Spleen (tissue), 11 donors: ENCODE data around the gene KIF19. TPM values are rescaled to one million over a fixed set of nuclear protein-coding genes. Genes with fewer than 3 reads are reported as not detected.

ENCODE experiments used
- DNase-seq: peaks from one replicate; pipeline ENCODE4 v3.0.0-alpha.2; 2020
- H3K27ac ChIP-seq, 8 donors: fragments of 200-600 bp; sonication (generic) in 7 of 8; 1 replicate in 4 of 8; 2 replicates in 4 of 8; pipeline versions ENCODE4 v1.5.0 to v1.8.0; 2016 to 2021; ENCODE audit warnings: inconsistent platforms in 4 of 8, mild to moderate bottlenecking in 4 of 8, moderate library complexity in 1 of 8
- H3K27me3 ChIP-seq, 7 donors: fragments of 200-600 bp; sonication (generic) in 6 of 7; replicated peaks in 1 of 7; 1 replicate in 4 of 7; 2 replicates in 3 of 7; pipeline versions ENCODE4 v1.5.0 to v1.8.0; 2016 to 2021; ENCODE audit warnings: inconsistent platforms in 3 of 7, mild to moderate bottlenecking in 1 of 7
- H3K36me3 ChIP-seq, 6 donors: fragments of 200-600 bp; sonication (generic) in 5 of 6; 1 replicate in 4 of 6; 2 replicates in 2 of 6; pipeline versions ENCODE4 v1.5.0 to v1.8.0; 2016 to 2021; ENCODE audit warnings: inconsistent platforms in 2 of 6
- H3K4me1 ChIP-seq, 6 donors: fragments of 200-600 bp; sonication (generic) in 5 of 6; 1 replicate in 3 of 6; 2 replicates in 3 of 6; pipeline versions ENCODE4 v1.5.0 to v1.8.0; 2016 to 2021; ENCODE audit warnings: inconsistent platforms in 3 of 6
- H3K4me3 ChIP-seq, 8 donors: fragments of 200-600 bp; sonication (generic) in 7 of 8; 1 replicate in 4 of 8; 2 replicates in 4 of 8; pipeline versions ENCODE4 v1.5.0 to v1.8.0; 2016 to 2021; ENCODE audit warnings: inconsistent platforms in 4 of 8, mild to moderate bottlenecking in 4 of 8, moderate library complexity in 2 of 8
- H3K9me3 ChIP-seq, 8 donors: fragments of 200-600 bp; sonication (generic) in 7 of 8; 1 replicate in 4 of 8; 2 replicates in 4 of 8; pipeline versions ENCODE4 v1.5.0 to v1.8.0; 2016 to 2021; ENCODE audit warnings: inconsistent platforms in 4 of 8
- CTCF ChIP-seq, 11 experiments: fragments of 200-600 bp in 7 of 11; fragments of 450-650 bp in 4 of 11; sonication (generic) in 4 of 11; IDR thresholded peaks in 8 of 11; conservative IDR thresholded peaks in 3 of 11; 1 replicate in 7 of 11; 2 replicates in 4 of 11; pipeline versions ENCODE4 v1.4.0 to v1.8.0; 2016 to 2021; ENCODE audit warnings: antibody characterized with exemption in 11 of 11, inconsistent platforms in 4 of 11, mild to moderate bottlenecking in 1 of 11
- POLR2A ChIP-seq, 3 donors: fragments of 450-650 bp; IDR thresholded peaks; one replicate each; pipeline ENCODE4 v1.5.1; 2017; ENCODE audit warnings: antibody characterized with exemption in 3 of 3, mild to moderate bottlenecking in 1 of 3
- POLR2AphosphoS5 ChIP-seq, 3 donors: sonication (generic); formaldehyde crosslinking; IDR thresholded peaks; one replicate each; pipeline ENCODE4 v1.5.1; 2017; ENCODE audit warnings: antibody characterized with exemption in 3 of 3
- WGBS, 5 donors: extraction: QIAGEN DNeasy Blood & Tissue Kit in 3 of 5; methylation state at CpG; one replicate each; pipeline versions ENCODE4 v1.1.5 to v1.1.7; 2013 to 2018; 5-methylcytosine and 5-hydroxymethylcytosine counted together
- intact Hi-C: fragments of 100-400 bp; cut with DNase I; formaldehyde crosslinking; loops from one replicate; pipeline ENCODE4 v1.15.0; 2023; ENCODE audit warnings: low total_unique reads
- polyA plus RNA-seq, 3 donors: library from polyadenylated mRNA; stranded (reverse); fragments of 200-250 nt; gene quantifications; one replicate each; pipeline ENCODE4 v1.2.1, GENCODE V29; 2013
- total RNA-seq, 7 donors: library from RNA; depleted of rRNA in 3 of 7; stranded (reverse); fragments of >200 nt in 3 of 7; fragmentation: NEBNext Ultra II Directional in 4 of 7; extraction: Animal tissue kit (Norgen Biotek cat#: 25700) in 4 of 7; gene quantifications; one replicate each; pipeline versions ENCODE4 v1.1.0 to v1.2.1, GENCODE V29; 2016 to 2021
- donor health status: healthy with polysubstance abuse.
- donor health status: DM: no; HTN: no; CAD: no; lungs with moderate emphysema.
- donor health status: DM: no; HTN: no; CAD: no.
- donor health status: Bipolar disorder and iron deficiency.
- donor health status: healthy.
- donor health status: DM: no; HTN: no; CAD: no.
- donor health status: DM: yes; HTN: yes; CAD: no.

The KIF19 gene
- total and polyA plus RNA-seq, 10 donors = 5.7 to 48.2 (median 22.6) TPM

DNA sequence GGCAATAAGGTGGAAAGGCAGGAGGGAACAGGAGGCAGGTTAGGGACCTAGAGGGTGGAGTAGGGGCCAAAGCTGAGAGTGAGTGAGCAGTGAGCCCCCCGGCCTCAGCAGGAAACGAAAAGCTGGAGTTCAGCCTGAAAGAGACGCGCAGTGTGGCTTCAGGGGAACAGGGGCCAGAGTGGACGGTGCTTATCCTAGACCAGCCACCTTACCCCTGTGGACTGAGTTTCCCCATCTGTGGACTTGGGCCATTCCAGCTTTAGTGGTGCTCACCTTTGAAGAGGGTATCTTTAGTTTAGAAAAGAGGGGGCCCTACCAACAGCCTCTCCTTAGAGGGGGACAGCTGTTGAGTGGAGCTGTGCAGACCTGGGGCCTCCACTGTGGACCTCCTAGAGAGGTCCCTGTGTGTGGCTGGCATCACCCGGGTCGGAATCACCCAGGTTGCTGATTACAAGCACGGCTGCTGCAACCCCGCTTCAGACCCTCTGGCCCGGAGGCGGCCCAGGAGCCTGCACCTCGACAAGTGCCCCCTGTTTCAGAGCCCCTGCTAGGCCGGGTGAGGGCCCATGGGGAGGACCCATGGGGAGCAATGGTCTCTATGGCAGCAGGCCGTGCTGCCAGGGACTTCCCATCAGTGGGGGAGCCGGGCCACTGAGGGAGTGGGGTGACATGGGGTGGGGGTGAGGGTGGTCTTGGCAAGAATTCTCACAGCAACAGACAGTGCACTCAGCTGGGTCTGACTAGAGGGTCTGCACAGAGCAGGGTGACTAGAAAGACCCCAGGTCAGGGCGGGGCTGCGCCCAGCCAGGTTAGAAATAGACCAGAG lies 43.9 kb downstream of the KIF19 start:
- H3K4me1 ChIP-seq = peaks cover 10 to 20% (median 16%) of the 10 kb centered on the region in 6 donors
- no peak overlapping the region for H3K27ac ChIP-seq
- H3K9me3 ChIP-seq = no peaks in the 10 kb centered on the region
- intact Hi-C loops = loop anchor here (10.0 kb wide), 2 partner anchors 125 to 155 kb away; partner anchors contain the start of gene TTYH2
- no peaks in the 10 kb centered on the region for H3K36me3 ChIP-seq
- TF ChIP-seq POLR2A (IDR thresholded peaks at IDR 0.05) = no peak
- no peak for TF ChIP-seq CTCF (IDR thresholded peaks at IDR 0.05 in 8 of 11, conservative IDR thresholded peaks at IDR 0.05 in 3 of 11)
- TF ChIP-seq POLR2AphosphoS5 (IDR thresholded peaks at IDR 0.05) = no peak
- DNase-seq = no peak
- 84 to 92% (median 86%) methylated on average over 7 to 17 of the region's 17 CpGs for WGBS, 5 donors
- no peak overlapping the region for H3K4me3 ChIP-seq
- peaks cover 0 to 54% (median 0%) of the 10 kb centered on the region in 7 donors for H3K27me3 ChIP-seq

GRCh38 chr17:74371653-74372147 lies 45.7 kb downstream of the KIF19 start:
- no peak overlapping the region for H3K27ac ChIP-seq
- no peak for TF ChIP-seq POLR2AphosphoS5 (IDR thresholded peaks at IDR 0.05)
- no peak for TF ChIP-seq CTCF (IDR thresholded peaks at IDR 0.05 in 8 of 11, conservative IDR thresholded peaks at IDR 0.05 in 3 of 11)
- TF ChIP-seq POLR2A (IDR thresholded peaks at IDR 0.05) = no peak
- DNase-seq = no peak
- H3K9me3 ChIP-seq = no peaks in the 10 kb centered on the region
- H3K36me3 ChIP-seq = no peaks in the 10 kb centered on the region
- H3K4me3 ChIP-seq = no peak overlapping the region
- intact Hi-C loops = loop anchor here (10.0 kb wide), 1 partner anchor 123 kb away; no protein-coding TSS in a partner anchor
- H3K4me1 ChIP-seq = peaks cover 10 to 20% (median 16%) of the 10 kb centered on the region in 6 donors
- WGBS, 5 donors = 92 to 96% (median 93%) methylated on average over 21 to 26 of the region's 26 CpGs
- H3K27me3 ChIP-seq = peaks cover 0 to 59% (median 0%) of the 10 kb centered on the region in 7 donors

DNA sequence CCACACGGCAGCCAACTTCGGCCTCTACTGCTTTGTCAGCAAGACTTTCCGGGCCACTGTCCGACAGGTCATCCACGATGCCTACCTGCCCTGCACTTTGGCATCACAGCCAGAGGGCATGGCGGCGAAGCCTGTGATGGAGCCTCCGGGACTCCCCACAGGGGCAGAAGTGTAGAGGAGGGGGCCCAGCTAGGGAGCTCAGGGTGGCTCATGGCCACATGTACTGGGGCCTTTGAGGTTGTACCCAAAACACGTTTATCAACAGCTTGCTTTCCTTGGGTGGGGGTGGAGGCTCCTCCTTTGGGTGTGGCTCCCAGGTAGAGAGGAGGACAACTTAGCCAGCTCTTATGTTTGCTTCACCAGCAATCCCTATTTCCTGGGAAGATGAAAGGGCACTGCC lies 46.4 kb downstream of the KIF19 start:
- TF ChIP-seq POLR2A (IDR thresholded peaks at IDR 0.05) = no peak
- no peak for TF ChIP-seq CTCF (IDR thresholded peaks at IDR 0.05 in 8 of 11, conservative IDR thresholded peaks at IDR 0.05 in 3 of 11)
- TF ChIP-seq POLR2AphosphoS5 (IDR thresholded peaks at IDR 0.05) = no peak
- 87 to 96% (median 95%) methylated on average over 7 to 9 of the region's 9 CpGs for WGBS, 5 donors
- Histone ChIP-seq H3K4me3 (no peak overlapping the region), H3K27me3 (peaks cover 0 to 54% (median 0%) of the 10 kb centered on the region in 7 donors), H3K9me3 (no peaks in the 10 kb centered on the region), H3K27ac (no peak overlapping the region), H3K36me3 (no peaks in the 10 kb centered on the region), H3K4me1 (peaks cover 10 to 20% (median 16%) of the 10 kb centered on the region in 6 donors)
- no peak for DNase-seq
- intact Hi-C loops = loop anchor here (10.0 kb wide), 1 partner anchor 122 kb away; no protein-coding TSS in a partner anchor
